GM12873 (cell line): Measurements from ENCODE around the gene DDX51.

Source experiments
- CTCF ChIP-seq: IDR thresholded peaks from 2 replicates; pipeline ENCODE4 v1.5.1; 2012; ENCODE audit warnings: low read depth, mild to moderate bottlenecking, moderate library complexity, low read length, control low read depth; ENCODE audit not compliant: insufficient read depth; ENCODE audit errors: missing control alignments

Gene DDX51

GRCh38 chr12:132144115-132144809 is at the start of gene DDX51, which contains the start of gene NOC4L:
Gene DDX51, minus strand, starts transcription at chr12:132144319. Its CDS starts 23 bp downstream, at chr12:132144296.
Gene NOC4L, plus strand, starts transcription at chr12:132144457. Its CDS starts 32 bp downstream, at chr12:132144489.
- TF ChIP-seq CTCF = peak; percentile 2

GRCh38 chr12:132191715-132192553 is 47.8 kb upstream of the DDX51 start:
- no peak for TF ChIP-seq CTCF

GRCh38 chr12:132190834-132191500 is 46.8 kb upstream of the DDX51 start:
- no peak for TF ChIP-seq CTCF

GRCh38 chr12:132190012-132190755 is 46.1 kb upstream of the DDX51 start:
- TF ChIP-seq CTCF = no peak

GRCh38 chr12:132189378-132190011 is 45.4 kb upstream of the DDX51 start:
- TF ChIP-seq CTCF = no peak

GRCh38 chr12:132188916-132189325 is 44.8 kb upstream of the DDX51 start:
- no peak for TF ChIP-seq CTCF
